Right lobe of liver (tissue), 6 donors: Measurements from ENCODE around the gene DLGAP3. TPM values are rescaled to one million over a fixed set of nuclear protein-coding genes. Genes with fewer than 3 reads are reported as not detected.
"Not testable (repeated sequence)": the region's sequence is repeated elsewhere in the genome, so short reads cannot be mapped to it uniquely, and the experiment has no call there.

Source experiments
- ATAC-seq, 4 donors: fragments of 200-7000 bp; cut with Tn5 transposase; one replicate each; pipeline ENCODE4 v1.9.1; 2020; ENCODE audit warnings: mild to moderate bottlenecking in 4 of 4, moderate library complexity in 4 of 4
- DNase-seq, 3 donors: peaks; one replicate each; pipeline ENCODE4 v3.0.0-alpha.2; 2020
- H3K27ac ChIP-seq, 3 donors: fragments of 200-600 bp; one replicate each; pipeline ENCODE4 v1.8.0; 2022
- H3K27me3 ChIP-seq, 2 donors: fragments of 200-600 bp; one replicate each; pipeline ENCODE4 v1.8.0; 2022
- H3K36me3 ChIP-seq, 4 donors: fragments of 200-600 bp; sonication (generic) in 1 of 4; one replicate each; pipeline versions ENCODE4 v1.5.1 to v1.8.0; 2017 to 2022; ENCODE audit warnings: control low read depth in 1 of 4
- H3K4me1 ChIP-seq, 4 donors: fragments of 200-600 bp; sonication (generic) in 1 of 4; one replicate each; pipeline versions ENCODE4 v1.5.1 to v1.8.0; 2017 to 2022; ENCODE audit warnings: control low read depth in 1 of 4
- H3K4me3 ChIP-seq, 3 donors: fragments of 200-600 bp; one replicate each; pipeline ENCODE4 v1.8.0; 2022
- H3K9me3 ChIP-seq, 4 donors: fragments of 200-600 bp; sonication (generic) in 1 of 4; one replicate each; pipeline versions ENCODE4 v1.5.1 to v1.8.0; 2017 to 2022; ENCODE audit warnings: control low read depth in 1 of 4
- POLR2A ChIP-seq: fragments of 450-650 bp; IDR thresholded peaks from one replicate; pipeline ENCODE4 v1.6.1; 2017; ENCODE audit warnings: antibody characterized with exemption, mild to moderate bottlenecking
- WGBS: methylation state at CpG from one replicate; pipeline ENCODE4 v1.1.6; 2018; ENCODE audit warnings: low coverage, low lambda C conversion rate; ENCODE audit not compliant: insufficient coverage; ENCODE audit errors: missing lambda C conversion rate; 5-methylcytosine and 5-hydroxymethylcytosine counted together
- intact Hi-C, 2 donors: fragments of 100-400 bp; cut with DNase I; formaldehyde crosslinking; loops; one replicate each; pipeline versions ENCODE4 v1.11.2 to v1.14.1; 2022
- total RNA-seq, 6 experiments: library from RNA; depleted of rRNA in 2 of 6; stranded (reverse); fragments of >200 nt in 2 of 6; fragmentation: NEBNext Ultra II Directional in 3 of 6; extraction: Animal tissue kit (Norgen Biotek cat#: 25700) in 3 of 6; gene quantifications; one replicate each; pipeline versions ENCODE4 v1.1.0 to v1.2.4, GENCODE V29; 2016 to 2023
- TF ChIP-seq, protein P1 (sequence below), 4 donors: fragments of 200-600 bp in 3 of 4; fragments of 450-650 bp in 1 of 4; IDR thresholded peaks; one replicate each; pipeline versions ENCODE4 v1.5.1 to v1.8.0; 2016 to 2022; ENCODE audit warnings: antibody characterized with exemption in 4 of 4, mild to moderate bottlenecking in 2 of 4
- donor health status: DM: no; HTN: yes; CAD: no.
- donor health status: DM: no; HTN: no; CAD: no.
- donor health status: DM: no; HTN: no; CAD: no.
- donor health status: DM: no; HTN: yes; CAD: no.
- donor health status: DM: no; HTN: yes; CAD: no.

Gene DLGAP3
- total RNA-seq, 6 experiments from 2014 or later: 0.07 to 0.13 TPM; not detected in 4

DNA sequence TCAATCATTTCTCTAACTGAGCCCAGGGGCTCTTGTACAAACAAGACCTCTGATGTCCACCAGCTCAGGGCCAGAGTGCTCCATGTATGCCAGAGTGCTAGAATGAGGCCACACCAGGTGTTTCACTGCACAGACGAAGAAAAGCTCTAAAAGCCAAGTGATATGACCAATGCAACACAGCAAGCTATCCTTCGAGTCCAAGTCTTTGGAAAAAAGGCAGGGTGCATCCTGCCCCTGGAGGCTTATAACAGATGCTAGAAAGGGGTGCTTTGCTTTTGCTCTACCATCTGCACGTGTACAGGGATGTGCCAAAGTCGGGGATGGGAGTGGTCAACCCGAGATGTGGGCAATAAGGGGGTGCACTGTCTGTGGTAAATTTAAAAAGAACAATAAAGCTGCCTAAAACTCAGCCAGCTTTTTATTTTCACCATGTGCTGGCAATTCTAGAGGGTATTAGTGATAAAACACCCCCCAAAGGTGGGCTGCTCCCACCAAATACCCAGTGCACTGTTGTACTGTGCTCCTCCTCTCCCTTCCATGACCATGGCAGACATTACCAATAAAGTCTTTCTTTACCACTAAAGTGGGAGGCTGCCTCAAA is 102.0 kb downstream of the DLGAP3 start:
- no peak overlapping the region for H3K27ac ChIP-seq
- TF ChIP-seq POLR2A: no peak
- TF ChIP-seq, protein P1, sequence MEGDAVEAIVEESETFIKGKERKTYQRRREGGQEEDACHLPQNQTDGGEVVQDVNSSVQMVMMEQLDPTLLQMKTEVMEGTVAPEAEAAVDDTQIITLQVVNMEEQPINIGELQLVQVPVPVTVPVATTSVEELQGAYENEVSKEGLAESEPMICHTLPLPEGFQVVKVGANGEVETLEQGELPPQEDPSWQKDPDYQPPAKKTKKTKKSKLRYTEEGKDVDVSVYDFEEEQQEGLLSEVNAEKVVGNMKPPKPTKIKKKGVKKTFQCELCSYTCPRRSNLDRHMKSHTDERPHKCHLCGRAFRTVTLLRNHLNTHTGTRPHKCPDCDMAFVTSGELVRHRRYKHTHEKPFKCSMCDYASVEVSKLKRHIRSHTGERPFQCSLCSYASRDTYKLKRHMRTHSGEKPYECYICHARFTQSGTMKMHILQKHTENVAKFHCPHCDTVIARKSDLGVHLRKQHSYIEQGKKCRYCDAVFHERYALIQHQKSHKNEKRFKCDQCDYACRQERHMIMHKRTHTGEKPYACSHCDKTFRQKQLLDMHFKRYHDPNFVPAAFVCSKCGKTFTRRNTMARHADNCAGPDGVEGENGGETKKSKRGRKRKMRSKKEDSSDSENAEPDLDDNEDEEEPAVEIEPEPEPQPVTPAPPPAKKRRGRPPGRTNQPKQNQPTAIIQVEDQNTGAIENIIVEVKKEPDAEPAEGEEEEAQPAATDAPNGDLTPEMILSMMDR (IDR thresholded peaks at IDR 0.05): no peak
- H3K4me1 ChIP-seq: peaks cover 0 to 18% (median 7%) of the 10 kb centered on the region in 4 donors
- ATAC-seq (no peak), DNase-seq (no peak)
- H3K27me3 ChIP-seq: no peaks in the 10 kb centered on the region
- H3K36me3 ChIP-seq: no peaks in the 10 kb centered on the region
- whole genome bisulfite sequencing: 57% methylated on average over 3 of the region's 5 CpGs
- no peak overlapping the region for H3K4me3 ChIP-seq
- intact Hi-C loops: no loop called here
- no peaks in the 10 kb centered on the region for H3K9me3 ChIP-seq

DNA sequence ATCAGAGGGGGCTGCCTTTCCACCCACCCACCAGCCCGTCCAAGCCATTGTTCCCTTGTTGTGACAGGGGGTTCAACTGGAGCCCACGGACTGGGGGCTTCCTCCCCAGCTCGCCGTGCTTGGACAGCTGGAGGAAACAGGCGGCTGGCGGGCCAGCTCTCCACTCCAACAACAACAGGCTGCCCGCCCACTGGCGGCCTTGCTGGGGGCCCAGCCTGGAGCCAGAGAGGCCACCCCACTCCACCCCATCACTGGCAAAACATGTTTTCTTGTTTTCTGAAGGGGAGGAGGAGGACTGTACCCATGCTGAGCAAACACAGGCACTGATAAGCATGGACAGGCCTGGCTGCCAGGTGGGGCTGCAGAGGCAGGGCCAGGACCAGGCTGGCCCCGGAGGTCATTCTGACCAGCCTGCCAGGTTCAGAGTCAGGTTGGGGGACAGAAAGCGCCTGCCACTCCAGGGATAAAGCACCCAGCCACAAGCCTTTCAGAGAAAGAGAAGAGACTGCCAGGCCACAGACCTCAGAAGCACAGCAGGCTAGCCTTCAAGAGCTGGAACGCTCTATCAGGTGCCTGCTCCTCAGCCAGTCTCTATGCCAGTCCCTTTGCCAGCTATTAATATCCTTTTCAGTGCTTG is 103.9 kb downstream of the DLGAP3 start:
- Histone ChIP-seq H3K4me3 (peak overlapping the region in 1 of 3 donors; percentile 16), H3K36me3 (peaks cover 0 to 2% (median 0%) of the 10 kb centered on the region in 4 donors), H3K9me3 (no peaks in the 10 kb centered on the region), H3K27me3 (no peaks in the 10 kb centered on the region), H3K4me1 (peaks cover 0 to 20% (median 9%) of the 10 kb centered on the region in 4 donors), H3K27ac (peak overlapping the region in 2 of 3 donors; percentile 34 to 90)
- TF ChIP-seq, protein P1 (IDR thresholded peaks at IDR 0.05): no peak
- TF ChIP-seq POLR2A: no peak
- DNase-seq (peak; percentile 71 to 89 (median 86)), ATAC-seq (peak; percentile 96 to 99 (median 97))
- intact Hi-C loops: no loop called here
- WGBS: 28% methylated on average over 2 of the region's 11 CpGs

DNA sequence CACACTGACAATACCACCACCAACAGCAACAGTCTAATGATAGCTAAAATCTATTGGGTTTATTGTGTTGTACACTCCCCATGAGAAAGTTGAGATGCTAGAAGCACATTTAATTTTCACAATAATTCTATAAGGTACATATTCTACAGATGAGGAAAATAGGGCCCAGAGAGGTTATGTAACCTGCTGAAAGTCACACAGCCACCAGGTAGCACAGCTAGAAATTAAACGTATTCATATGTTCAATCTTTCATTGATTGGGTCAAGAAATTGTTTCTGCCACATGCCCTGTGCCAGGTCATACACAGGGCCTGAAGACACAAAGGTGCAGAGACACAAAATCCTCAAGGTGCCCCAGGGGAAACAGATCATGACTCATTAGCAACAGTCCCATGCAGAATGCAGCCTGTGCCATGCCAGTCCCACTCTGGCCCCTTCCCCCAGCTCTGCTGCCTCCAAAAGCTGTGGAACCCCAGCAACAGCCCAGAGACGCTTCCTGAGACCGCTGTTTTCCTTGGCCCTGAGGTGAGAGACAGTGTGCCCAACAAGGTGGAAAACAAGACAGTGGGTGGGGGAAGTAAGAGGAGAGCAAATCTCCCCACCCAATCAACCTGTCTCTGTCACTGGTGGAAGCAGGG is 104.5 kb downstream of the DLGAP3 start:
- H3K4me1 ChIP-seq: peaks cover 0 to 20% (median 9%) of the 10 kb centered on the region in 4 donors
- WGBS: 49% methylated on average over 2 of the region's 3 CpGs
- H3K36me3 ChIP-seq: peaks cover 0 to 2% (median 0%) of the 10 kb centered on the region in 4 donors
- intact Hi-C loops: no loop called here
- H3K4me3 ChIP-seq: peak overlapping the region in 1 of 3 donors; percentile 16
- H3K9me3 ChIP-seq: no peaks in the 10 kb centered on the region
- DNase-seq (no peak), ATAC-seq (peak in 2 of 4 donors; percentile 6 to 15)
- no peak for TF ChIP-seq POLR2A
- TF ChIP-seq, protein P1 (IDR thresholded peaks at IDR 0.05): no peak
- peak overlapping the region in 2 of 3 donors; percentile 34 to 90 for H3K27ac ChIP-seq
- H3K27me3 ChIP-seq: no peaks in the 10 kb centered on the region

DNA sequence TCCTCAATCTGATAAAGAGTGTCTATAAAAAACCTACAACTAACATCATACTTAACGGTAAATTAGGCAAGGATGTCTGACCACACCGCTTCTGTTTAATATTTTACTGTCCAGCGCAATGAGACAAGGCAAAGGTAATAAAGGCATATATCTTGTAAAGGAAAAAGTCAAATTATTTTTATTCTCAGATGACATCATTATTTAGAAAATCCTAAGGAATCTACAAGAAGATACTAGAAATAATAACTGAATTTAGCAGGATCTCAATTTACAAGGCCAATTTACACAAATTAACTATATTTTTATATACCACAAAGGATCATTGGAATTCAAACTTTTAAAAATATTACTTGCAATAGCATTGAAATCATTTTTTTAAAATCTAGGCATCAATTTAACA is 107.2 kb downstream of the DLGAP3 start:
- peaks cover 0 to 20% (median 9%) of the 10 kb centered on the region in 4 donors for H3K4me1 ChIP-seq
- no peak overlapping the region for H3K27ac ChIP-seq
- TF ChIP-seq, protein P1 (IDR thresholded peaks at IDR 0.05): no peak
- TF ChIP-seq POLR2A: no peak
- ATAC-seq: no peak
- no peaks in the 10 kb centered on the region for H3K27me3 ChIP-seq
- WGBS: 67% methylated on average over 3 of the region's 3 CpGs
- DNase-seq: no peak
- H3K9me3 ChIP-seq: no peaks in the 10 kb centered on the region
- intact Hi-C loops: no loop called here
- H3K36me3 ChIP-seq: peaks cover 0 to 2% (median 0%) of the 10 kb centered on the region in 4 donors
- no peak overlapping the region for H3K4me3 ChIP-seq

DNA sequence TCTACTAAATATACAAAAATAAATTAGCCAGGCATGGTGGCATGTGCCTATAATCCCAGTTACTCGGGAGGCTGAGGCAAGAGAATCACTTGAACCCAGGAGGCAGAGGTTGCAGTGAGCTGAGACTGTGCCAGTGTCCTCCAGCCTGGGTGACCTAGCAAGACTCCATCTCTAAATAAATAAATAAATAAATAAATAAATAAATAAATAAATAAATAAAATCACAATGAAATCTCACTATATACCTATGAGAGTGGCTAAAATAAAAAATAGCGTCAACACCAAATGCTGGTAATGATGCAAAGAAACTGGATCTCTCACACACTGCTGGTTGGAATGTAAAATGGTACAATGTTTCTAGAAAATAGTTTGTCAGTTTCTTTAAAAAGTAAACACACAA is 110.6 kb downstream of the DLGAP3 start:
- H3K27ac ChIP-seq, ATAC-seq, H3K4me1 ChIP-seq, H3K27me3 ChIP-seq, H3K9me3 ChIP-seq, intact Hi-C loops, H3K36me3 ChIP-seq, DNase-seq, H3K4me3 ChIP-seq: not testable (repeated sequence)
- 100% methylated on average over 2 of the region's 2 CpGs for WGBS
